ENCODE results near the gene C3orf18. TPM values are rescaled to one million over a fixed set of nuclear protein-coding genes. Genes with fewer than 3 reads are reported as not detected.

C3orf18 gene
- total and polyA plus RNA-seq, 9 of the 15 experiments (the other 6 are each of a cell fraction or from before 2014, with no cell fraction given), result 0.01 to 2.3 (median 0.94) TPM

- DNase-seq (ENCODE audit: extremely low read depth in 1 of 4, low spot score in 3 of 4) (no peak), FAIRE-seq (no peak), ATAC-seq (0 out of 3 replicates have a peak, but pooled peaks have one; percentile 21)
- Histone ChIP-seq H3K36me3 (ENCODE audit: control insufficient read depth, insufficient read depth, low read length) (peaks cover 59% of the 10 kb centered on the region; the same call in 2 of the 3 replicates), H3K79me2 (ENCODE audit: control insufficient read depth, insufficient read depth, low read length) (no peaks in the 10 kb centered on the region), H3K4me1 (replicated peaks in 1 of 2; ENCODE audit: control insufficient read depth in 2 of 2, insufficient read depth in 2 of 2, low read length in 2 of 2) (peaks cover 13 to 19% of the 10 kb centered on the region in 2 experiments; a peak in 4 of 5 replicates), H3K4me2 (ENCODE audit: insufficient read depth, low read length) (no peak overlapping the region), H3K4me3 (no peak overlapping the region), H3K9ac (ENCODE audit: insufficient read depth in 1 of 2, low read depth in 2 of 2, low read length in 2 of 2) (peak overlapping the region in 1 of 2 experiments; percentile 68; a peak in 2 of 4 replicates), H2AFZ (ENCODE audit: low read depth, low read length) (no peak overlapping the region), H3K9me1 (ENCODE audit: control insufficient read depth, insufficient read depth, low read length) (no peaks in the 10 kb centered on the region), H3K27me3 (ENCODE audit: control insufficient read depth in 2 of 2, insufficient read depth in 2 of 2, low read length in 2 of 2) (no peaks in the 10 kb centered on the region), H3K9me3 (replicated peaks; ENCODE audit: control insufficient read depth, insufficient read depth, low read depth, low read length) (no peaks in the 10 kb centered on the region), H4K20me1 (replicated peaks; ENCODE audit: control insufficient read depth, insufficient read depth, low read length) (no peaks in the 10 kb centered on the region), H3K27ac (ENCODE audit: extremely low read depth, low read depth, low read length) (no peak overlapping the region)
- 60% methylated on average over 6 of the region's 9 CpGs for WGBS (ENCODE audit: insufficient coverage, low coverage, missing lambda C conversion rate)
- TF ChIP-seq RAD21 (CRISPR knock-in tag; conservative IDR thresholded peaks at IDR 0.05 in 1 of 2, IDR thresholded peaks at IDR 0.05 in 1 of 2) (0 out of 4 replicates have a peak, but pooled peaks of 1 of the 2 experiments have one; percentile 7), SREBF1 (IDR thresholded peaks at IDR 0.05; ENCODE audit: borderline replicate concordance, low read depth, low read length) (no peak)
- CTCF ChIA-PET (ENCODE audit: low intra/inter-chr PET ratio), result no interaction called here
- POLR2A ChIA-PET, result interaction anchor here (0.7 to 1.5 kb wide), 5 partner anchors 9 to 1556 kb away, joined by 3 to 7 read pairs (median 5); partner anchors contain the start of gene CISH
- no TSS peak for BruUV-seq (replicated peaks)
- in situ Hi-C loops (cut with MboI), result no loop called here
- intact Hi-C loops (cut with micrococcal nuclease), result no loop called here
These were observed 13.3 kb upstream of the C3orf18 start for GRCh38 chr3:50580683-50581458.

- whole genome bisulfite sequencing (ENCODE audit: insufficient coverage, low coverage, missing lambda C conversion rate), result 7% methylated on average over 2 of the region's 2 CpGs
- TF ChIP-seq DPF2 (IDR thresholded peaks at IDR 0.05) (peak; percentile 59), TAF1 (IDR thresholded peaks at IDR 0.05; ENCODE audit: control insufficient read depth, extremely low read depth, insufficient read depth, low read length, severe bottlenecking) (no peak), ZBTB7A (IDR thresholded peaks at IDR 0.05; ENCODE audit: borderline replicate concordance, control insufficient read depth, low read depth, low read length) (0 out of 2 replicates have a peak, but pooled peaks have one; percentile 12), DMBX1 (CRISPR knock-in tag; IDR thresholded peaks at IDR 0.05; ENCODE audit: borderline replicate concordance) (0 out of 2 replicates have a peak, but pooled peaks have one; percentile 22), ZNF133 (CRISPR knock-in tag; IDR thresholded peaks at IDR 0.05) (no peak), ARID1B (IDR thresholded peaks at IDR 0.05) (peak; percentile 55)
These were observed 9.8 kb upstream of the C3orf18 start for GRCh38 chr3:50577348-50577747.

More at GRCh38 chr3:50577348-50577747, 9.8 kb upstream of the C3orf18 start:
- Histone ChIP-seq H3K9me3 (replicated peaks; ENCODE audit: control insufficient read depth, insufficient read depth, low read depth, low read length) (no peaks in the 10 kb centered on the region), H3K36me3 (ENCODE audit: control insufficient read depth, insufficient read depth, low read length) (peaks cover 65% of the 10 kb centered on the region; the same call in 2 of the 3 replicates), H3K9me1 (ENCODE audit: control insufficient read depth, insufficient read depth, low read length) (no peaks in the 10 kb centered on the region), H4K20me1 (replicated peaks; ENCODE audit: control insufficient read depth, insufficient read depth, low read length) (no peaks in the 10 kb centered on the region), H3K4me2 (ENCODE audit: insufficient read depth, low read length) (peak overlapping the region; percentile 10; the same call in 1 of the 2 replicates), H3K4me1 (replicated peaks in 1 of 2; ENCODE audit: control insufficient read depth in 2 of 2, insufficient read depth in 2 of 2, low read length in 2 of 2) (peaks cover 39 to 48% of the 10 kb centered on the region in 2 experiments; a peak in 4 of 5 replicates), H3K27me3 (ENCODE audit: control insufficient read depth in 2 of 2, insufficient read depth in 2 of 2, low read length in 2 of 2) (no peaks in the 10 kb centered on the region), H3K79me2 (ENCODE audit: control insufficient read depth, insufficient read depth, low read length) (no peaks in the 10 kb centered on the region; the same call in 2 of the 3 replicates), H3K4me3 (no peak overlapping the region), H2AFZ (ENCODE audit: low read depth, low read length) (no peak overlapping the region), H3K27ac (ENCODE audit: extremely low read depth, low read depth, low read length) (peak overlapping the region; percentile 48), H3K9ac (ENCODE audit: insufficient read depth in 1 of 2, low read depth in 2 of 2, low read length in 2 of 2) (peak overlapping the region in 1 of 2 experiments; percentile 84; a peak in 1 of 4 replicates)
- CTCF ChIA-PET (ENCODE audit: low intra/inter-chr PET ratio), result no interaction called here
- DNase-seq (ENCODE audit: extremely low read depth in 1 of 4, low spot score in 3 of 4) (peak; percentile 44 to 57 (median 46)), ATAC-seq (peak; percentile 49; the same call in 2 of the 3 replicates), FAIRE-seq (peak; percentile 82)
- in situ Hi-C loops (cut with MboI) (loop anchor here (5.0 kb wide), 1 partner anchor 35 kb away; the partner anchor contains the start of gene CISH), intact Hi-C loops (cut with micrococcal nuclease) (loop anchor here (2.0 kb wide), 1 partner anchor 13 kb away; no protein-coding TSS in a partner anchor)
- POLR2A ChIA-PET, result interaction anchor here (0.7 to 1.9 kb wide), 5 partner anchors 8 to 36 kb away, joined by 3 to 9 read pairs (median 3); partner anchors contain the start of genes CISH and HEMK1
- no TSS peak for BruUV-seq (replicated peaks)
